IMR-90 (cell line): ENCODE results near the gene SERPINI2.

ENCODE experiments used
- MAZ ChIP-seq: IDR thresholded peaks from 2 replicates; pipeline ENCODE4 v1.6.1; 2012; ENCODE audit warnings: low read depth, mild to moderate bottlenecking, low read length, improper control_type of control experiment, moderate library complexity, borderline replicate concordance
- NFE2L2 ChIP-seq: fragments of 150-350 bp; IDR thresholded peaks from 2 replicates; pipeline ENCODE4 v1.6.1; 2016; ENCODE audit warnings: low read depth, mild to moderate bottlenecking, low read length
- POLR2A ChIP-seq: IDR thresholded peaks from 2 replicates; pipeline ENCODE4 v1.6.1; 2012; ENCODE audit warnings: mild to moderate bottlenecking, low read depth, low read length
- RAD21 ChIP-seq: IDR thresholded peaks from 2 replicates; pipeline ENCODE4 v1.6.1; 2012; ENCODE audit warnings: low read length, improper control_type of control experiment
- RCOR1 ChIP-seq: IDR thresholded peaks from 2 replicates; pipeline ENCODE4 v1.6.1; 2012; ENCODE audit warnings: mild to moderate bottlenecking, low read length, improper control_type of control experiment; ENCODE audit not compliant: insufficient replicate concordance
- RFX5 ChIP-seq: IDR thresholded peaks from 2 replicates; pipeline ENCODE4 v1.8.0; 2012; ENCODE audit warnings: low read depth, mild to moderate bottlenecking, low read length, moderate library complexity
- SMC3 ChIP-seq: fragments of 150-350 bp; IDR thresholded peaks from 2 replicates; pipeline ENCODE4 v1.6.1; 2016; ENCODE audit warnings: low read depth, mild to moderate bottlenecking, antibody characterized with exemption, low read length, moderate library complexity
- TF ChIP-seq, protein P1 (sequence below): conservative IDR thresholded peaks from 2 replicates; pipeline ENCODE4 v1.5.1; 2012; ENCODE audit warnings: mild to moderate bottlenecking, low read depth, low read length, improper control_type of control experiment
- TF ChIP-seq, protein P2 (sequence below): fragments of 150-350 bp; IDR thresholded peaks from 2 replicates; pipeline ENCODE4 v1.6.1; 2017; ENCODE audit warnings: mild to moderate bottlenecking, antibody characterized with exemption, low read length, low read depth
- TF ChIP-seq, protein P3 (sequence below): fragments of 150-350 bp; IDR thresholded peaks from 2 replicates; pipeline ENCODE4 v1.6.1; 2016; ENCODE audit warnings: low read depth, mild to moderate bottlenecking, low read length, moderate library complexity, borderline replicate concordance

DNA sequence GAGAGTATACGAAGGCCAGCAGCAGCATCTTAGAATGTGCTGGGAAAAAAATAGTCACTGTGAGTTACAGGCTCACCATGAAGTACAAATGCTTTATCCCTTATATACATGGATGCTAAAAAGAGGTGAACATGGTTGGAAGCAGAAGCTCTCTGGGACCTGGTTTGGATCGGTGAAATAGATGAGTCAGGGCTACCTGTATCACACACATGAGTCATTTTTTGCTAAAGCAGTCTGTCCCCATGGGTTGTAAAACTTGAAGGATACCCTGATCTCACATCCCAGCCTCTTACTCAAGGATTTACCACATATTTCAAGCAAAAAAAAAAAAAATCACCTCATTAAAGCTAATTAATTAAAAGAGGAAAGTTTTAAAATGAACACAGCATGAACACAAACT lies 6.9 kb upstream of the SERPINI2 start:
- no peak for TF ChIP-seq RFX5
- TF ChIP-seq, protein P1, sequence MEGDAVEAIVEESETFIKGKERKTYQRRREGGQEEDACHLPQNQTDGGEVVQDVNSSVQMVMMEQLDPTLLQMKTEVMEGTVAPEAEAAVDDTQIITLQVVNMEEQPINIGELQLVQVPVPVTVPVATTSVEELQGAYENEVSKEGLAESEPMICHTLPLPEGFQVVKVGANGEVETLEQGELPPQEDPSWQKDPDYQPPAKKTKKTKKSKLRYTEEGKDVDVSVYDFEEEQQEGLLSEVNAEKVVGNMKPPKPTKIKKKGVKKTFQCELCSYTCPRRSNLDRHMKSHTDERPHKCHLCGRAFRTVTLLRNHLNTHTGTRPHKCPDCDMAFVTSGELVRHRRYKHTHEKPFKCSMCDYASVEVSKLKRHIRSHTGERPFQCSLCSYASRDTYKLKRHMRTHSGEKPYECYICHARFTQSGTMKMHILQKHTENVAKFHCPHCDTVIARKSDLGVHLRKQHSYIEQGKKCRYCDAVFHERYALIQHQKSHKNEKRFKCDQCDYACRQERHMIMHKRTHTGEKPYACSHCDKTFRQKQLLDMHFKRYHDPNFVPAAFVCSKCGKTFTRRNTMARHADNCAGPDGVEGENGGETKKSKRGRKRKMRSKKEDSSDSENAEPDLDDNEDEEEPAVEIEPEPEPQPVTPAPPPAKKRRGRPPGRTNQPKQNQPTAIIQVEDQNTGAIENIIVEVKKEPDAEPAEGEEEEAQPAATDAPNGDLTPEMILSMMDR, result no peak
- TF ChIP-seq POLR2A, result no peak
- TF ChIP-seq SMC3, result no peak
- TF ChIP-seq, protein P2, sequence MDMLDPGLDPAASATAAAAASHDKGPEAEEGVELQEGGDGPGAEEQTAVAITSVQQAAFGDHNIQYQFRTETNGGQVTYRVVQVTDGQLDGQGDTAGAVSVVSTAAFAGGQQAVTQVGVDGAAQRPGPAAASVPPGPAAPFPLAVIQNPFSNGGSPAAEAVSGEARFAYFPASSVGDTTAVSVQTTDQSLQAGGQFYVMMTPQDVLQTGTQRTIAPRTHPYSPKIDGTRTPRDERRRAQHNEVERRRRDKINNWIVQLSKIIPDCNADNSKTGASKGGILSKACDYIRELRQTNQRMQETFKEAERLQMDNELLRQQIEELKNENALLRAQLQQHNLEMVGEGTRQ, result no peak
- TF ChIP-seq RAD21, result no peak
- no peak for TF ChIP-seq NFE2L2
- TF ChIP-seq RCOR1, result no peak
- TF ChIP-seq, protein P3, sequence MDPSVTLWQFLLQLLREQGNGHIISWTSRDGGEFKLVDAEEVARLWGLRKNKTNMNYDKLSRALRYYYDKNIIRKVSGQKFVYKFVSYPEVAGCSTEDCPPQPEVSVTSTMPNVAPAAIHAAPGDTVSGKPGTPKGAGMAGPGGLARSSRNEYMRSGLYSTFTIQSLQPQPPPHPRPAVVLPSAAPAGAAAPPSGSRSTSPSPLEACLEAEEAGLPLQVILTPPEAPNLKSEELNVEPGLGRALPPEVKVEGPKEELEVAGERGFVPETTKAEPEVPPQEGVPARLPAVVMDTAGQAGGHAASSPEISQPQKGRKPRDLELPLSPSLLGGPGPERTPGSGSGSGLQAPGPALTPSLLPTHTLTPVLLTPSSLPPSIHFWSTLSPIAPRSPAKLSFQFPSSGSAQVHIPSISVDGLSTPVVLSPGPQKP, result no peak
- TF ChIP-seq MAZ, result no peak
